Activated T-cell treated with anti-CD3 and anti-CD28 coated beads for 48 hours (primary cell): ENCODE measurements around the gene EIF4G1.
"Not testable (repeated sequence)": the region's sequence is repeated elsewhere in the genome, so short reads cannot be mapped to it uniquely, and the experiment has no call there.

ENCODE experiments used
- DNase-seq: peaks from one replicate; pipeline ENCODE4 v3.0.0-alpha.2; 2020; ENCODE audit warnings: low read depth

The EIF4G1 gene, protein sequence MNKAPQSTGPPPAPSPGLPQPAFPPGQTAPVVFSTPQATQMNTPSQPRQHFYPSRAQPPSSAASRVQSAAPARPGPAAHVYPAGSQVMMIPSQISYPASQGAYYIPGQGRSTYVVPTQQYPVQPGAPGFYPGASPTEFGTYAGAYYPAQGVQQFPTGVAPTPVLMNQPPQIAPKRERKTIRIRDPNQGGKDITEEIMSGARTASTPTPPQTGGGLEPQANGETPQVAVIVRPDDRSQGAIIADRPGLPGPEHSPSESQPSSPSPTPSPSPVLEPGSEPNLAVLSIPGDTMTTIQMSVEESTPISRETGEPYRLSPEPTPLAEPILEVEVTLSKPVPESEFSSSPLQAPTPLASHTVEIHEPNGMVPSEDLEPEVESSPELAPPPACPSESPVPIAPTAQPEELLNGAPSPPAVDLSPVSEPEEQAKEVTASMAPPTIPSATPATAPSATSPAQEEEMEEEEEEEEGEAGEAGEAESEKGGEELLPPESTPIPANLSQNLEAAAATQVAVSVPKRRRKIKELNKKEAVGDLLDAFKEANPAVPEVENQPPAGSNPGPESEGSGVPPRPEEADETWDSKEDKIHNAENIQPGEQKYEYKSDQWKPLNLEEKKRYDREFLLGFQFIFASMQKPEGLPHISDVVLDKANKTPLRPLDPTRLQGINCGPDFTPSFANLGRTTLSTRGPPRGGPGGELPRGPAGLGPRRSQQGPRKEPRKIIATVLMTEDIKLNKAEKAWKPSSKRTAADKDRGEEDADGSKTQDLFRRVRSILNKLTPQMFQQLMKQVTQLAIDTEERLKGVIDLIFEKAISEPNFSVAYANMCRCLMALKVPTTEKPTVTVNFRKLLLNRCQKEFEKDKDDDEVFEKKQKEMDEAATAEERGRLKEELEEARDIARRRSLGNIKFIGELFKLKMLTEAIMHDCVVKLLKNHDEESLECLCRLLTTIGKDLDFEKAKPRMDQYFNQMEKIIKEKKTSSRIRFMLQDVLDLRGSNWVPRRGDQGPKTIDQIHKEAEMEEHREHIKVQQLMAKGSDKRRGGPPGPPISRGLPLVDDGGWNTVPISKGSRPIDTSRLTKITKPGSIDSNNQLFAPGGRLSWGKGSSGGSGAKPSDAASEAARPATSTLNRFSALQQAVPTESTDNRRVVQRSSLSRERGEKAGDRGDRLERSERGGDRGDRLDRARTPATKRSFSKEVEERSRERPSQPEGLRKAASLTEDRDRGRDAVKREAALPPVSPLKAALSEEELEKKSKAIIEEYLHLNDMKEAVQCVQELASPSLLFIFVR (N-terminal part only)

DNA sequence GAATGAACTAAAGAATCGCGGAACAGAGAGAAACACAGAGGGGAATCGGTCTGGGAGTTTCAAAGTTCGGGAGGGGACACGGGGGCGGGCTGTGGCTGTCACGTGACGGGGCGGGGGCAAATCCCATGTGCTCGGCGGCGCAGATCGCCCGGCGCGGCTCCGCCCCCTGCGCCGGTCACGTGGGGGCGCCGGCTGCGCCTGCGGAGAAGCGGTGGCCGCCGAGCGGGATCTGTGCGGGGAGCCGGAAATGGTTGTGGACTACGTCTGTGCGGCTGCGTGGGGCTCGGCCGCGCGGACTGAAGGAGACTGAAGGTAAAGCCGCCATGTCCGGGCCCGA lies at the start of gene EIF4G1:
Gene EIF4G1 (plus strand): TSS at position 244 of the 337 bp plus-strand sequence. CDS start 1,191 bp downstream, outside the sequence.
- peak; percentile 91 for DNase-seq

GRCh38 chr3:184267249-184267648 lies 47.2 kb upstream of the EIF4G1 start:
- DNase-seq: not testable (repeated sequence)

- no peak for DNase-seq
These were observed 42.1 kb upstream of the EIF4G1 start for GRCh38 chr3:184272269-184272668.

DNA sequence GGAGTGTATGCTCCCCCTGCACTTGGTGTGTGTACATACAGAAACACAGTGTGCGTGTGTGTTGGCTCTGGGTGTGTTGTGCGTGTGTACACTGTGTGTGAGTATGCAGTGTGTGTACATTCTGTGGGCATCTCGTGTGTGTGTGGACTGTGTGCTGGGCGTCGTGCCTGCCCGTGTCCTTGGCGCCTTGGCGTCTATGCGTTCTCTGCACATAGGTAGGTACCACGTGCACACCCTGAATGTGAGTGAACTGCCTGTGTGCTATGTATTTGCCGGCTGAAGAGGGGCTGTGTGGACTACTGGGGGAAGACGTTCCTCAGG lies 39.1 kb upstream of the EIF4G1 start:
- DNase-seq: no peak

GRCh38 chr3:184275961-184276910 lies 38.2 kb upstream of the EIF4G1 start, which contains the start of gene ECE2:
TSS of gene ECE2 (plus strand) at chr3:184276022. CDS start at chr3:184276154, 132 bp downstream.
- DNase-seq: no peak

DNA sequence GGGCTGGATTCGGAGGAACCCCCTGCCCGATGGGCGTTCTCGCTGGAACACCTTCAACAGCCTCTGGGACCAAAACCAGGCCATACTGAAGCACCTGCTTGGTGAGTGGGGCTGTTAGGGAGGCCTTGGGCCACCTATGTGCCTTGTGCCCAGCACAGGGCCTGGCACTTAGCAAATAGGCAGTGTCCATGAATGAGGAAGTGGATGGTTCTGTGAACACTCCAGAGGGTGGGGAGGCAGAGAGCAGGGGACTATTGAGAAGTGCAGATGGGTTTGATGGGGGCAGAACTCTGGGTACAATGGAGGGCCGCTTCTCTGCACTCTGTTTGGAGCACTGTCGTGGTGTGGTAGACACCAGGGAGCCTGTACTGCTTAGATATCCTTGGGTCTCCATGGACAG lies 37.0 kb upstream of the EIF4G1 start:
- DNase-seq: no peak

DNA sequence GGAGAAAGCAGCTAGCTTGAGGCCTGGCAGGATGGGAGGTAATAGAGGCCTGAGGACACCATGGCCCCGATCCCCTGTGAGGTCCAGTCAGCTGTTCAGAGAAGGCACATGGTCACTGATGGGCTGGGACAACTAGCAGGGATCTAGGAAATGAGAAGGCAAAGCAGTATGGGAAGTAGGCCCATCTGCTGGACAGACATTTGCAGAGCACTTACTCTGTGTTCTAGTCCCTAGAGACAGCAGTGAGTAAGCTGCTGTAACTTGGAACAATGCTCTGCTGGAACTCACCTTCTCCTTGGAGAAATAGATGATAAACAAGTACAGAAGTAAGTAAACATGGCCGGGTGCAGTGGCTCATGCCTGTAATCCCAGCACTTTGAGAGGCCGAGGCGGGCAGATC lies 31.5 kb upstream of the EIF4G1 start:
- no peak for DNase-seq

GRCh38 chr3:184283681-184284080 lies 30.7 kb upstream of the EIF4G1 start:
- DNase-seq: no peak

DNA sequence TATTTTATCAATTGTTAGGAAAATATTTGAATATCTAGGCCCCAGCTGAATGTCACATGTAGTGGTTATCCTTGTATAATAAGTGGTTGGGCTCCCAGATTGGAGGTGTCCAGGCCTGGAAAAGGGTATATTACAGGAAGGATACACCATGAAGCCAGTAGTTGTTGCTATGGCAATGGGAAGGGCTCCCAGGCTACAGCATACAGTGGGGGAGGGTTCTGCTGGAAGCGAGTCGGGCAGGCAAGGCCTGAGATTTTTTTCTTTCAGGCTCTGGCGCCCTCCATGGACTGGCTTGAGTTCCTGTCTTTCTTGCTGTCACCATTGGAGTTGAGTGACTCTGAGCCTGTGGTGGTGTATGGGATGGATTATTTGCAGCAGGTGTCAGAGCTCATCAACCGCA lies 29.7 kb upstream of the EIF4G1 start:
- DNase-seq: peak; percentile 11

DNA sequence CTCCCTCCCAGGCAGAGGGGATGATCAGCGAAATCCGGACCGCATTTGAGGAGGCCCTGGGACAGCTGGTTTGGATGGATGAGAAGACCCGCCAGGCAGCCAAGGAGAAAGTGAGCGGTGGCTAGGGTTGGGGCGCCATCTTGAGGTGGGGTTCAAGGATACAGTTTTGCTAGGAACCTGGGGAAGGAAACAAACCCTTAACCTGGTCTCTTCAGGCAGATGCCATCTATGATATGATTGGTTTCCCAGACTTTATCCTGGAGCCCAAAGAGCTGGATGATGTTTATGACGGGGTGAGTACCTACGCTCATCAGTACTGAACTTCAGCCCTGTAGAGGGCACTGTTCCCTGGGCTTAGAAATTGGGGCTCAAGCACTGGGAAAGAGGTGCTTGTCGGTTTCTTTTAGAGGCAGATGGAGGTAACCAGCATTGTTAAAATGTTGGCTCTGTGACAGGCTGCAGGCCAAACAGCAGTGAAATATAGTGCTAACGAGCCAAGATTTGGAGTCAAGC lies 24.9 kb upstream of the EIF4G1 start:
- peak; percentile 65 for DNase-seq

DNA sequence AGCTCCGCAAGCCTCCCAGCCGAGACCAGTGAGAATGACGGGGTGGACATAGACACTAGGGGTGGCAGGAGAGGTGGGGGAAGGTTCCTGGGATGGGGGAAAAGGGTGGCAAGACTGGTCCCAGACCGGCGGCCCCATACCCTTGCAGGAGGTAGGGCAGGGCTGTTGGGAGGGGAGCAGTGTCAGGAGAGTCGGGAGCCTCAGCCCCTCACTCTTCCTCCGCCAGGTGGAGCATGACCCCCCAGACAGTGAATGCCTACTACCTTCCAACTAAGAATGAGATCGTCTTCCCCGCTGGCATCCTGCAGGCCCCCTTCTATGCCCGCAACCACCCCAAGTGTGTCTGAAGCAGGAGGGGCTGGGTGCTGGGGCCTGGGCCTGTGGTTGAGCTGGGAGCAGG lies 24.1 kb upstream of the EIF4G1 start:
- DNase-seq: no peak

DNA sequence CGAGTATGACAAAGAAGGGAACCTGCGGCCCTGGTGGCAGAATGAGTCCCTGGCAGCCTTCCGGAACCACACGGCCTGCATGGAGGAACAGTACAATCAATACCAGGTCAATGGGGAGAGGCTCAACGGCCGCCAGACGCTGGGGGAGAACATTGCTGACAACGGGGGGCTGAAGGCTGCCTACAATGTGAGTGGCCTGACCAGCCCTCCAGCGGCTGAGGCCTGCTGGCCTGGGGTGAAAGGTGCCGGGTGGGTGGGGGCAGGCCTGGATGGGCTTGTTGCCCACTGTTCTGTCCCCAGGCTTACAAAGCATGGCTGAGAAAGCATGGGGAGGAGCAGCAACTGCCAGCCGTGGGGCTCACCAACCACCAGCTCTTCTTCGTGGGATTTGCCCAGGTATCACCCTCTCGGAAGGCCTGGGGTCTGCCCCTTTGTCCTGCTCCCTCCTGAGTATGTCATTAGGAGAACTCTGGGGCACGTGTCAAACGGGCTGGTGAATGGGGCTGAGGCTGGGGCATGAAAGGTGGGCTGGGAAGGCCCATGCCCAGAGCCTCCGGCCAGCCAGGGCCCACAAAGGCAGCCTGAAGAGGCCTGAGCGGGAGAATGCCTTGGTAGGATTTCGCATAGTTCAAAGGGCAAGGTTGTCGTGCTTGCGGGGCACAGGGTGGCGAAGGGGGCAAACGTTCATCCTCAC lies 23.2 kb upstream of the EIF4G1 start:
- no peak for DNase-seq

- no peak for DNase-seq
These were observed 22.5 kb upstream of the EIF4G1 start for GRCh38 chr3:184291738-184292445.

GRCh38 chr3:184295771-184296170 lies 18.6 kb upstream of the EIF4G1 start:
- DNase-seq: no peak

GRCh38 chr3:184296616-184297015 lies 17.8 kb upstream of the EIF4G1 start:
- no peak for DNase-seq

- peak; percentile 98 for DNase-seq
These were observed 15.5 kb upstream of the EIF4G1 start, which contains the start of gene PSMD2 for GRCh38 chr3:184298759-184299487. TSS of gene PSMD2 (plus strand) at chr3:184299241. CDS start at chr3:184299267, 26 bp downstream.

DNA sequence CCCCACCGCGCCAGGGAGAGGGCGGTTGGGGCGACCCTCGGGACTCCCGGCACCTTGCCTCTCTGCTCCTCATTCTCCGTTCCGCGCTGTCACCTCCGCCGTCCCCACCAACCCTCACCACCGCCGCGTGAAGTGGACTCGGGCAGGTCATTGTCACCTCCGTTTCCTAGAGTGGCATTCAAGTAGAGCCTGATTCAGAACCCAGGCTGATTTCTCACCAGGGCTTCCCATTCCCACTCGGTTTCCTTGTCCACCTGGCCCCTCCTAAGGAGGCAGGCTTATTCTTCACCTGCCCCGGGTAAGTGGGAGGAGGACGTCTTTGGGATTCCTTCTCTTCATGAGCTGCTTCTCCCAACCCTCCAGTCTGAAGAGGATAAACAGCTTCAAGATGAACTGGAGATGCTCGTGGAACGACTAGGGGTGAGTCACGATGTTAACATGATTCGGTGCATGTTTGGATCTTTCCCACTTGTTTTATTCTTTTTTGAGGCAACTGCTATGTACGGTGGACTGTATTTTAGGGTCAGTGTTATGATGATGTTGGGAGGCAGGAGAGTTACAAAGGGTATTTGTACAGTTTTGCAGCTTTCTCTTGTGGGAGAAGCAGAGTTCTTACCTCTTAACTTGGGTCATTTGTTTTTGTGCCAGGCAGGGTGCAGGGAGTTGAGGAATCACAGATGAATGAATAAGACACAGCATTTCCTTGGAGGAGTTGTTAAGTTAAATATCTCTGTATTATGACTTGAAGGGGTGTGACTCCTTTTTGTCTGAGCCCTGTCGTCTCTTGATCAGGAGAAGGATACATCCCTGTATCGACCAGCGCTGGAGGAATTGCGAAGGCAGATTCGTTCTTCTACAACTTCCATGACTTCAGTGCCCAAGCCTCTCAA lies 14.7 kb upstream of the EIF4G1 start:
- DNase-seq: no peak

DNA sequence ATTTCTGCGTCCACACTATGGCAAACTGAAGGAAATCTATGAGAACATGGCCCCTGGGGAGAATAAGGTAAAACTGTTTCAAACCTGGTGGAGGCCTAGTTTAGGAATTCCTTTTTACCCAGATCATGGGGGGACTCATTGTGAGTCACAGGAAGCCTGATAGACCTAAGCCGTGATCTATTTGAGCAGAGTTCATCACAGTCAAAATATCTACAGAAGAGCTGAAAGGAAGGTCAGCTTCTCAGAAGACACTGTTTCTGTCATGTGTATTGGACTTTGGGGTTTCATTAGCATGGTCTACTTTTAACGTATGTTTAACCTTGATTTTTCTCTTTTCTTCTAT lies 14.1 kb upstream of the EIF4G1 start:
- DNase-seq: no peak
